ENCODE results near the gene AK1.
"Not testable (repeated sequence)": the region's sequence is repeated elsewhere in the genome, so short reads cannot be mapped to it uniquely, and the experiment has no call there.

The AK1 gene

GRCh38 chr9:127837346-127837745 is 40.1 kb downstream of the AK1 start:
- no peak overlapping the region for H2AFZ ChIP-seq (ENCODE audit: low read length)
- no peak overlapping the region for H3K9ac ChIP-seq (ENCODE audit: low read depth, low read length, poor library complexity, severe bottlenecking)
- no peaks in the 10 kb centered on the region for H3K9me3 ChIP-seq (ENCODE audit: insufficient read depth, low read depth, low read length)
- H3K36me3 ChIP-seq (ENCODE audit: insufficient read depth, low read length), result no peaks in the 10 kb centered on the region
- H3K27me3 ChIP-seq (ENCODE audit: insufficient read depth, low read length, poor library complexity, severe bottlenecking), result no peaks in the 10 kb centered on the region
- H3K4me1 ChIP-seq (ENCODE audit: insufficient read depth, low read length, poor library complexity, severe bottlenecking), result peaks cover 11% of the 10 kb centered on the region
- H4K20me1 ChIP-seq (ENCODE audit: insufficient read depth, low read length, poor library complexity, severe bottlenecking), result no peaks in the 10 kb centered on the region
- no peak overlapping the region for H3K4me3 ChIP-seq (ENCODE audit: low read length, poor library complexity, severe bottlenecking)
- TF ChIP-seq EZH2phosphoT487 (IDR thresholded peaks at IDR 0.05; ENCODE audit: borderline replicate concordance) (no peak), CTCF (conservative IDR thresholded peaks at IDR 0.05; ENCODE audit: low read length) (no peak)
- H3K4me2 ChIP-seq (ENCODE audit: low read depth, low read length, poor library complexity, severe bottlenecking), result no peak overlapping the region
- no peaks in the 10 kb centered on the region for H3K9me2 ChIP-seq (replicated peaks; ENCODE audit: low read depth, low read length)
- no peaks in the 10 kb centered on the region for H3K79me2 ChIP-seq (ENCODE audit: insufficient read depth, low read length)
- no peaks in the 10 kb centered on the region for H3F3A ChIP-seq (ENCODE audit: low read depth)

DNA sequence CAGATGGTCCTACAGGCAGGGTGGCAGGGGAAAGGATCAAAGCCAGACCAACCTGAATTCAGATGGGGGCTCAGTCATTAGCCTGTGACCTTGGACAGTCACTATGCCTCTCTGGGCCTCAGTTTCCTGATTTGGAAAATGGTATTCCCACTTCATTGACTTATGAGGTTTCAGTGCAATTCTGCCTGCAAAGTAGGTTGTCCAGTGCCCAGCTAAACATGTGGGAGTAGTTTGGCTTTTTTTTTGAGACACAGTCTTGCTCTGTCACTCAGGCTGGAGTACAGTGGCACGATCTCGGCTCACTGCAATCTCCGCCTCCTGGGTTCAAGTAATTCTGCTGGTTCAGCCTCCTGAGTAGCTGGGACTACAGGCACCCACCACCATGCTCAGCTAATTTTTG is 40.9 kb downstream of the AK1 start:
- H3K4me1 ChIP-seq (ENCODE audit: insufficient read depth, low read length, poor library complexity, severe bottlenecking), result peaks cover 11% of the 10 kb centered on the region
- not testable (repeated sequence) for H3K79me2 ChIP-seq (ENCODE audit: insufficient read depth, low read length); H3K9me2 ChIP-seq (replicated peaks; ENCODE audit: low read depth, low read length); H3K36me3 ChIP-seq (ENCODE audit: insufficient read depth, low read length); H2AFZ ChIP-seq (ENCODE audit: low read length); H3K27me3 ChIP-seq (ENCODE audit: insufficient read depth, low read length, poor library complexity, severe bottlenecking); H3K9me3 ChIP-seq (ENCODE audit: insufficient read depth, low read depth, low read length); H3K4me2 ChIP-seq (ENCODE audit: low read depth, low read length, poor library complexity, severe bottlenecking); H3K4me3 ChIP-seq (ENCODE audit: low read length, poor library complexity, severe bottlenecking); H3F3A ChIP-seq (ENCODE audit: low read depth); H3K9ac ChIP-seq (ENCODE audit: low read depth, low read length, poor library complexity, severe bottlenecking); H4K20me1 ChIP-seq (ENCODE audit: insufficient read depth, low read length, poor library complexity, severe bottlenecking)

GRCh38 chr9:127835991-127836516 is 41.4 kb downstream of the AK1 start:
- Histone ChIP-seq H3K9ac (ENCODE audit: low read depth, low read length, poor library complexity, severe bottlenecking) (no peak overlapping the region), H3K36me3 (ENCODE audit: insufficient read depth, low read length) (no peaks in the 10 kb centered on the region), H2AFZ (ENCODE audit: low read length) (no peak overlapping the region), H3K79me2 (ENCODE audit: insufficient read depth, low read length) (no peaks in the 10 kb centered on the region), H3F3A (ENCODE audit: low read depth) (no peaks in the 10 kb centered on the region), H3K4me2 (ENCODE audit: low read depth, low read length, poor library complexity, severe bottlenecking) (no peak overlapping the region), H3K9me3 (ENCODE audit: insufficient read depth, low read depth, low read length) (no peaks in the 10 kb centered on the region), H3K9me2 (replicated peaks; ENCODE audit: low read depth, low read length) (no peaks in the 10 kb centered on the region), H3K27me3 (ENCODE audit: insufficient read depth, low read length, poor library complexity, severe bottlenecking) (no peaks in the 10 kb centered on the region), H3K4me3 (ENCODE audit: low read length, poor library complexity, severe bottlenecking) (no peak overlapping the region), H3K4me1 (ENCODE audit: insufficient read depth, low read length, poor library complexity, severe bottlenecking) (peaks cover 11% of the 10 kb centered on the region), H4K20me1 (ENCODE audit: insufficient read depth, low read length, poor library complexity, severe bottlenecking) (no peaks in the 10 kb centered on the region)
- no peak for TF ChIP-seq EZH2phosphoT487 (IDR thresholded peaks at IDR 0.05; ENCODE audit: borderline replicate concordance)
- TF ChIP-seq CTCF (conservative IDR thresholded peaks at IDR 0.05; ENCODE audit: low read length), result no peak

DNA sequence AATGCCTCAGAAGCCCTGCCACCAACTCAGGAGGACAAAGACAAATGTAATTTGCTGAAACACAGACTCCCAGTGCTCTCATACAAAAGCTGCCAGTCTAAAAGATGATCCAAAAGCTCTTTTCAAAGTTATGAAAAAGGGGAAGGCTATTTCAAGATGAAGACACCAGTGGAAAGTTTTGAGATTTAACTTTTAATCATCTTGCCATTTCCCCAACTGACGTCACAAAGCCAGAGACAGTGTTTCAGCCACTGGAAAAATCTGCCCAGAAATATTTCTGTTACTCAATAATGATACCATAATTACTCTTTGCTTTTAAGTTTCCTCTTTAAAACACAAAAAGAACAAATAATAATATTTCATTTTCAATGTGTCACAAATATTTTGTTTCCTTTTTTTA is 43.9 kb downstream of the AK1 start:
- H3K4me2 ChIP-seq (ENCODE audit: low read depth, low read length, poor library complexity, severe bottlenecking), result no peak overlapping the region
- no peaks in the 10 kb centered on the region for H3K36me3 ChIP-seq (ENCODE audit: insufficient read depth, low read length)
- H3K9me3 ChIP-seq (ENCODE audit: insufficient read depth, low read depth, low read length), result no peaks in the 10 kb centered on the region
- TF ChIP-seq EZH2phosphoT487 (IDR thresholded peaks at IDR 0.05; ENCODE audit: borderline replicate concordance), result no peak
- no peak for TF ChIP-seq CTCF (conservative IDR thresholded peaks at IDR 0.05; ENCODE audit: low read length)
- H3K27me3 ChIP-seq (ENCODE audit: insufficient read depth, low read length, poor library complexity, severe bottlenecking), result no peaks in the 10 kb centered on the region
- H3F3A ChIP-seq (ENCODE audit: low read depth), result no peaks in the 10 kb centered on the region
- H3K9ac ChIP-seq (ENCODE audit: low read depth, low read length, poor library complexity, severe bottlenecking), result no peak overlapping the region
- no peaks in the 10 kb centered on the region for H3K79me2 ChIP-seq (ENCODE audit: insufficient read depth, low read length)
- no peak overlapping the region for H3K4me3 ChIP-seq (ENCODE audit: low read length, poor library complexity, severe bottlenecking)
- no peak overlapping the region for H2AFZ ChIP-seq (ENCODE audit: low read length)
- H4K20me1 ChIP-seq (ENCODE audit: insufficient read depth, low read length, poor library complexity, severe bottlenecking), result no peaks in the 10 kb centered on the region
- peaks cover 11% of the 10 kb centered on the region for H3K4me1 ChIP-seq (ENCODE audit: insufficient read depth, low read length, poor library complexity, severe bottlenecking)
- no peaks in the 10 kb centered on the region for H3K9me2 ChIP-seq (replicated peaks; ENCODE audit: low read depth, low read length)

All from Loucy (cell line).